GM23248 (cell line): ENCODE measurements around the gene GJB5.

ENCODE experiments used
- EZH2 ChIP-seq: fragments of 200-600 bp; sonication (generic); IDR thresholded peaks from 2 replicates; pipeline ENCODE4 v1.6.1; 2018; ENCODE audit warnings: antibody characterized with exemption, mild to moderate bottlenecking; ENCODE audit not compliant: insufficient read depth, poor library complexity, severe bottlenecking
- EZH2phosphoT487 ChIP-seq: fragments of 200-600 bp; sonication (generic); IDR thresholded peaks from 2 replicates; pipeline ENCODE4 v1.6.1; 2018; ENCODE audit warnings: antibody characterized with exemption, moderate library complexity, mild to moderate bottlenecking, low read depth; ENCODE audit not compliant: insufficient read depth

DNA sequence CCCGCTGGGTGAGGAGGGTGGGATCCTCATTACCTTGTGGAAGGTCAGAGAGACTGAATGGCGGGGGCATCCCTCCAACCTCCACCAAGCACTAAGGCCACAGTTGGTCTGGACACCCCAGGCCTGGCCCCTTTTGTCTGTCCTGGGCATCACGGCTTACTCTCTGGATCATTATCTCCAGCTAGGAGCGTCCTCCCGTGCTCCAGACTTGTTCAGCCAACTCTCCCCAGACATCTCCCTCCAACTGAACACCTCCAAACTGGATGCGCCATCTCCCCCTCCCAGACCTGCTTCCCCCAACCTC, 7.3 kb upstream of the GJB5 start:
- TF ChIP-seq EZH2 = no peak
- TF ChIP-seq EZH2phosphoT487 = no peak
